GM21737 (cell line): ENCODE results near the gene TMEM129.

Experiments used
- ATAC-seq: cut with Tn5 transposase; IDR thresholded peaks from one replicate; pipeline ENCODE4 v1.9.1; 2021; ENCODE audit warnings: mild to moderate bottlenecking, moderate library complexity; ENCODE audit not compliant: unreplicated experiment

TMEM129 gene, protein sequence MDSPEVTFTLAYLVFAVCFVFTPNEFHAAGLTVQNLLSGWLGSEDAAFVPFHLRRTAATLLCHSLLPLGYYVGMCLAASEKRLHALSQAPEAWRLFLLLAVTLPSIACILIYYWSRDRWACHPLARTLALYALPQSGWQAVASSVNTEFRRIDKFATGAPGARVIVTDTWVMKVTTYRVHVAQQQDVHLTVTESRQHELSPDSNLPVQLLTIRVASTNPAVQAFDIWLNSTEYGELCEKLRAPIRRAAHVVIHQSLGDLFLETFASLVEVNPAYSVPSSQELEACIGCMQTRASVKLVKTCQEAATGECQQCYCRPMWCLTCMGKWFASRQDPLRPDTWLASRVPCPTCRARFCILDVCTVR

DNA sequence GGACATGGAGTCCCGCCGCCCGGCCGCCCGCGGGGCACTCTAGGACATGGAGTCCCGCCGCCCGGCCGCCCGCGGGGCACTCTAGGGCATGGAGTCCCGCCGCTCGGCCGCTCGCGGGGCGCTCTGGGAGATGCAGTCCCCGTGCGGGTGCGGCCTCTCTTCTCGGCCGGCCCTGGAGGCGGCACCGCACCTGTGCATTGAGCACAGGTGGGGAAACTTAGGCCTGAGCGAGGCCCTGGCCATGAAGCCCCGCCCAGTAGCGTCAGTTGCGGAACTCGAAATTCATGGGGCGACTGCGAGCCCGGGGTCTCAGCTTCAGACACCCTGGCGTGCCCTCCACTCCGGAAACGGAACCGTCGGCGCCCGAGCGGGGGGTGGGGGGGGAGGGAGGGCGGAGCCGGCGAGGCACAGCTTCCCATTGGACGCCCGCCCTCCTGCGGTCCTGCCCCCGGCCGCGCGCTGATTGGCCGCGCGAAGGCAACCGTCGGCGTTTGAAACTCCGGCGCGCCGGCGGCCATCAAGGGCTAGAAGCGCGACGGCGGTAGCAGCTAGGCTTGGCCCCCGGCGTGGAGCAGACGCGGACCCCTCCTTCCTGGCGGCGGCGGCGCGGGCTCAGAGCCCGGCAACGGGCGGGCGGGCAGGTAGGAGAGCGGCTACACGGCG, at the start of gene TMEM129, which contains the start of gene TACC3:
TSS of gene TMEM129 (minus strand) at position 321 of the 663 bp plus-strand sequence. CDS start 486 bp downstream, outside the sequence.
TSS of gene TACC3 (plus strand) at position 519 of the 663 bp plus-strand sequence. CDS start 1,901 bp downstream, outside the sequence.
- ATAC-seq = peak; percentile 66

DNA sequence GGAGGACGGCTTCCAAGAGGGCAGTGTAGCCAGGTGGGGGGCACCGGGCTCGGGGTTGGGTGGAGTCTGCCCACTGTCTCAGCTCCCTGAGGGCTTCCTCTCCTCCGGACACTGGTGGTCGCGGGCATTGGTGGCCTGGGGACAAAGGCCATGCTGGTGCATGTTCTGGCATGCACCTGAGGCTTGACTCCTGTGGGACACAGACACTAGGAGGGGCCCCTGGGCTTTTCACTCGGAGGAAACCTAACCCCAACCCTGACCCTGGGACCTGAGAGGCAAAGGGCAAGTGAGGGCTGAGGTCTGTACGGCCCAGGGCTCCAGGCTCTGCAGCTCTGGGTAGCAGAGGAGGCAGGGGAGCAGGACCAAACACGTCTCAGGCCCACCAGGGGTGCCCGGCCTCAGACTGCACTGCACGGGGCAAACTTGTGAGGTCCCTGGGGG, 49.7 kb upstream of the TMEM129 start:
- no peak for ATAC-seq

DNA sequence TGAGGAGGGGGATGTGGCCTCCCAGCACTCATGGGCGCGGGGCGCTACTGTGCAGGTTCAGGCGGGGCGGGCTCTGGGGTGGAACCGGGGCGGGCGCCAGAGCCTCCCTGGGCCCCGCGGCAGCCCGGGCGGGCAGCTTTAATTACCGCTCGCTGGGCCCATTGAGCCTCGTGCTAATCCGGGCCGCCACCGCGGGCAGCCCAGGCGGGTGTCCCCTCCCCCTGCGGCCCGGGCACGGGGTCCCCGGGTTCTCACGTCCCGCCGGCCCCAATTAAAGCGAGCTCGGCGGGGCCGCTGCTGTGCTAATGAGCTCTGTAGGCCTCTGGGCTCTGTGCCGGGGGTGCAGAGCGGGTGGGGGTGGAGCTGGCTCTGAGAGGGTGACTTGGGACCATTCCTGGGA, 49.1 kb upstream of the TMEM129 start:
- no peak for ATAC-seq

DNA sequence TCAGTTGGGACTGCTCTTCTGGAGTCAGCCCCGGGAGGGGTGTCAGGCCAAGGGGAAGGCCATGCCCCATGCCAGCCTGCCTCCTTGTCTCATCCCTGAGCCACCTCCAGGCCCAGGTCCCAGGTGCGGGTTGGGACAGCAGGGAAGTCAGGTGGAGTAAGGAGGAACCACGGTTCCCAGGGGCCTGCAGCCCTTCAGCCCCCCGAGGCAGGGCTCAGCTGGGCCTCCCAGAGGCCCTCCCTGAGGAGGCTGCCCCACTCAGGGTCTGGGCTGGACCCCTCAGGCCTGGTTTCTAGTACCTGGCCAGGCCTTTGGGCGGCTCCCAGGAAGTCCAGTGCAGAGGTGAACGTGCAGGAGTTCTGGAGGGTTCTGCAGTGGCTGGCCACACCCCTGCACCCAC, 48.6 kb upstream of the TMEM129 start:
- no peak for ATAC-seq

DNA sequence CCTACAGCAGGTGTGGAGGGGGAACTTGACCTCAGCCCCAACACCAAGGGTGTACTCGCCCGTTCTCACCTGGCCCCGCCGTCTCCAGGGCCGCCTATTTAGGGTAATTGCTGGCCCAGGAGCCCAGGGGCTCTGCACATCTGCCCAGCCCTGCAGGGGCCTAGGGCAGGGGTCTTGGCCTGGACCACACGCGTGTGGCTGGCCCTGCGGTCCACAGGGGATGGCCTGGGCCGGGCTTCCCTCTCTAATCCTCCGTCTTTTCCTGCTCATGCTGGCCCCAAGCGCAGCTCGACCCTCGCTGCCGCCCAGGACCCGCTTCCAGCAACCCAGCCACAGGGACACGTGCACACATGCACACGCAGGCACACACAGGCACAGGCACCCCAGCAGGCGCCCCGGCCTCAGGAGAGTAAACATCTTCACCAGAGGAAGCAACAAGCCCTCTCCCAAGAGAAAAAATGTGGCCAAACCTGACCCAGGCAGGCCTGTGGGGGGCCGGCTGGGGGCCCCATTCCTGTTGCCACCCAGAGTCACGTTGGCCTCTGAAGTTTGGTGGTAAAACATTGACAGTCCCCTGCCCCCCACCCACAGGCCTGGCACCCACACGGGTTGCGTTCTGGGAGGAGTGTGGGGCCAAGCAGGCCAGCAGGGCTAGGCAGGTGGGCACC, 47.4 kb upstream of the TMEM129 start:
- ATAC-seq = no peak

DNA sequence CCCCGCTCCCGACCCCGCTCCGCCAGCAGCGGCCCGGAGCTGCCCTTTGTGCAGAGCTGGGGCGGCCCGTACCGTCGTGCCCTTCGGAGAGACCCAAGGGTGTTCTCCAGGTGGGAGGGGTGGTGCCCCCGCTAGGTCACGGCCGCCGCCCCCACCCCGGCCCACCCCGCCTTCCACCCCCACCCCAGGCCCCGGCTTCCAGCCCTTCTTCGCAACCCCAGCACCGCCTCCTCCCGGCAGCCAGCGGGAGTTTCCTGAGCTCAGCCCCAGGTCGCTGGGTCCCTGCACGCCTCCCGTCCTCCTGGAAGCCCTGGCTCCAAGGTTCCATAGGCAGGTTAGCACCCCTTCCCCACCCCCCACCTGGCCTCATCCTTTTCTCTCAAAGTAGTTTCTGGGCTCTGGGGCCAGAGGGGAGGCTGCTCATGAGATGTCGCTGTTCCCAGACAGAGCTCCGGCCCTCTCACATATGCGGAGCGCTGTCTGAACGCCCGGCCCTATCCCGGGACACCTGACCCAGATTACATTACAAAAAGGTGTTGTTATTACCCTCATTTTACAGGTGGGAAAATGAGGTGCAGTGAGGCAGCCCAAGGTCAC, 46.7 kb upstream of the TMEM129 start:
- ATAC-seq = no peak

DNA sequence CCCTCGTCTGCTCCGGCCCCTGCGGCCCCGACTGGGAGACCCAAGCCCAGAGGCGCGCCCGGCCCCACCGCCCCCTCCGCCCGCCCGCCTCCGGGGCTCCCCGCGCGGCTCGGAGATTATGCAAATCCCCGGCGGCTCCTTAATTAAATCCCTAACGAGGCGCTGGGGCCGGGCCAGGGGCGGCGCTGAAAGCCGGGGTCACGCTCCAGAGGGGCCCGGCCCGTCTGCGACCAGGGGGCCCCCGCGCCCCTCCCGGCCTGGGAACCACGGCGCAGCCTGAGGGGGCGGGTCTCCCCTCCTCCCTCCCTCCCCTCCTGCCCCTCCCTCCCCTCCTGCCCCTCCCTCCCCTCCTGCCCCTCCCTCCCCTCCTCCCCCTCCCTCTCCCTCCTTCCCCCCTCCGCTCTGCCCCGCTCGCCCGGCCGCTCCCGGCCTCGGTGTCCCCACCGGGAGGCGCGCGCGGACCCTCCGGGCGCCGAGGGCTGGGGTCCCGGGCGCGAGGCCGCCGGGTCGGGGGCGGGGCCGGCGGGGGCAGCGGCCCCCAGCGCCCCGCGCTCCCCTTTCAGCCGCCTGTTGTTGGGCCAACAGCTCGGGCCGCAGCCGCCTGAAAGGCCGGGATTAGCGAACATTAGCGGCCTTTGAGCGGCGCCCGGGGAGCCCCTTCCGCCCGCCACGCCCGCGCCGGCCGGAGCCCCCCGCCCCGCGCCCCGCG, 46.1 kb upstream of the TMEM129 start:
- ATAC-seq = no peak

DNA sequence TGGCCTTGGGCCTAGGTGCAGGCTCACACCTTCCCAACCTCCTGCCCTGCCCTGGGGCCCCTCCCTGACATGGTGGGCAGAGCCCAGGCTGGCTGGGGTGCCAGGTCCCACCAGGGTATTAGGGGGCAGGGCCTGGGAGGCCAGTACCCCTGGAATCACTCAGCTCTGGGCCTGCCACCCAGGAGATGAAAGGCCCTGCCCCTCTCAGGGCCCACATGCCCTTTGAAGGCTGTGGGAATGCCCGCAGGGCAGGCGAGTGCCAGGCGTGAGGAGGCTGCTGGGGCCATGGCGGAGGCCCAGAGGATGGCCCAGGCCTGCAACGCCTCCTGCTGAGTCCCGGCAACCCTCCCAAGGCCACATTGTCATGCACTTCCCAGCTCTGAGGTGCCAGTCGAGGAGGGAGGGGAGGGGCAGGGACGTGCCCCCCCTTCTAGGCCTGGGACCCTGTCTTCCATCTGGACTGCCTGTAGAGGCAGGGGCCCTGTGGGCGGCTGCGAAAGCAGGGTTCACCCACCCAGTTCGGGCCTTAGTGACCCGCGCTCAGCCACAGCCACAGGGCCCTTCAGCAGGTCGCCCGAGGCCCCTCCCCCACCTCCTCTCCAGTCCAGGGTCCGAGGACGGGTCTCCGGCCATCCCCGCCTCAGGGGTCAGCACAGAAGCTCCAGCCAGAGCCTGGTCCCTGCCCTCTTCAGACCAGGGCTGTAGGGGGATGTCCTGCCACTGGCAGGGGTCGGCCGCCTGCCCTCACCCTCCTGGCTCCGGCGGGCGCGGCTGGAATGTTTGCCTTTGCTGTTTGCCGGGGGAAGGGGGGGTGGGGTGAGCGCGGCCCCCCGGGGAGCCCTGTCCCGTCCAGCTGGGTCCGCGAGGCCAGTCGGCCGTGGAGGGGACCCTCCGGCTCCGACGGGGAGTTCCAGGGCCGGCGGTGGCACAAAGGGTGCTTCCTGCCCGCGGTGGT, 45.3 kb upstream of the TMEM129 start:
- ATAC-seq = no peak

DNA sequence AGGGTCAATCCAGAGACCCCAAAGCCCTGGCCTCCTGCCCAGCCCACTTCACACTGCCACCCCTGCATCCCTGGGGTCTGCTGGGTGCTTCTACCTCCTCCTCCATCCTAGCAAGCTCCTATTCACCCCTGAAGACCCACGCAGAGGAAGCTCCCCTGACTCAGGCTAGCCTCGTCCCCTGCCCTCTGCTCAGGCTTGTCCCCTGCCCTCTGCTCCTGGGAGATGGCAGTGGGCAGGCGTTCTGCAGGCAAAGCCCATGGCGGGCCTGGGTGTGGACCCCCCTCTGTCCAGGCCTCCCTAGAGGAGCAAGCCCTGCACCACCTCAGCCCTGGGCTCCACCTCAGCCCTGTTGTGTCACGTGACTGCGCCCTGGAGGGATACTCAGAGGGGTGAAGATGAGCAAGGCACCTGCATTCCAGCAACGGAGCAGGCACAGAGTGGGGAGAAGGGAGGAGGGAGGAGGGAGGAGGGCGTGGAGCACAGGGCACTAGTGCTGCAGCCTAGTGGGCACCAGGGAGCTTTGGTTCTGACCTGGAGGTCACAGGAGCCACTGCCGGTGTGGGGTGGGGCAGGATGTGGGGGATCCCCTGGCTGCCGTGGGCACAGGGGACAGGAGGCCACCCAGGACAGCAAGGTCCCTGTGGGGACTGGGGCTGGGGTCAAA, 44.4 kb upstream of the TMEM129 start:
- ATAC-seq = no peak

DNA sequence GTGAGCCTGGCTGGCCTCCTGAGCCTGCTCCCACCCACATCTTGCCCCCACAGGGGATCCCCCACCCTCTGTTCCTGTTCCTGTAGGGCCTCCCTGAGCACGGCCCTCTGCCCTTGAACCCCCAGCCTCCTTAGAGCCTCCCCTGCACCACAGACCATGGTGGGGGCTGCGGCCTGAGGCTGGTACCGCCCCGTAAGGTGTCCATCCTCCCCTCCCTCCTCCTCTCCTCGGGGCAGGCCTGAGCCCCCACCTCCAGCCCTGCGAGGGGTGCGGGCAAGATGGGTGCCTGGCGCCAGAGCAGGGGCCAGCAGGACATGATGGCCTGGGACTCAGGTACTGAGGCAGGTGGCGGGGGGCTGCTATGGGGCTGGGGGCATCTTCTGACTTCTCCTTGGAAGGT, 43.5 kb upstream of the TMEM129 start:
- ATAC-seq = no peak

DNA sequence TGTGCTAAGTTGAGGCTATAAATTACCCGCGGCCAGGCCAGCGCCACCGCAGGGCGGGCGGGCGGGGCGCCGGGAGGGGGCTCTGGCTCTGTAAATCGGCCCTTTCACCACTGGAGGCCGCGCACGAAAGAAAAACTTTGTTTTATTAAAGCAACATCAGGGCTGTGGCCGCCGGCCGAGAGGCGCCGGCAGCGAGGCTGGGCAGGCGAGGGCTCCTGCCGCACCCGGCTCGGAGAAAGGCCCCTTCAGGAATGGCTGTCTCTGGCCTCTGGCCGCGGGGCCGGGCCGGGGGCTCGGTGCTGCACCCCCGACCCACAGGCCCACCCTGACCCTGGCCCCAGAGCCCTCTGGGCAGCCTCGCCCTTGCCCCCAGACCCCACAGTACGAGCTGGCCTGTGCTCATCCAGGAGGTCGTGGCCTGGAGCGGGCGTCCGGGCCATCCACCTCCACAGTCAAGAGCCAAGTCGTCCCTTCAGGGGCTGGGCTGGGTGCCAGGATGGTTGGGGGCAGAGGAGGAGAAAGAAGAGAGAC, 42.5 kb upstream of the TMEM129 start:
- no peak for ATAC-seq

DNA sequence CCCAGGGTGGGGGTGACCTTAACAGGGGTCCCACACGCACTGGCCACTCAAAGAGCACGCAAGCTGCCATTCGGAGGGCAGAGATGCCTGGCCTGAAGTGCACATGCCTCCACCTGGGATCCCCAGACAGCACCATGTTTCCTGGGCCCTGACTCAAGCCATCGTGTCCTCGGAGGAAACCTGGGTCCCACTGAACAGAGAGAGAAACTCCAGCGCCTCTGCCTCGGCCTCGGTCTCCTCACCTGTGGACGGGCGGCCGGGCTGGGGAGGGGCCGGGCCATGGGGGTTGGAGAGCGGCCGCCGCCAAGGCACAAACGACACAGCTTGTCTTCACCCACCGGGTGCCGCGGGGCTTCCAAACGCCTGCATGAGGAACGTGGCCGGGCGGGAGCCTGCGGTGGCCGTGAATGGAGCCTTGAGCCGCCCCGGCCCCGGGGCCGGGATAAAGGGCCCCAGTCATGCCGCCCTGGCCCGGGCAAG, 42.0 kb upstream of the TMEM129 start:
- ATAC-seq = no peak

DNA sequence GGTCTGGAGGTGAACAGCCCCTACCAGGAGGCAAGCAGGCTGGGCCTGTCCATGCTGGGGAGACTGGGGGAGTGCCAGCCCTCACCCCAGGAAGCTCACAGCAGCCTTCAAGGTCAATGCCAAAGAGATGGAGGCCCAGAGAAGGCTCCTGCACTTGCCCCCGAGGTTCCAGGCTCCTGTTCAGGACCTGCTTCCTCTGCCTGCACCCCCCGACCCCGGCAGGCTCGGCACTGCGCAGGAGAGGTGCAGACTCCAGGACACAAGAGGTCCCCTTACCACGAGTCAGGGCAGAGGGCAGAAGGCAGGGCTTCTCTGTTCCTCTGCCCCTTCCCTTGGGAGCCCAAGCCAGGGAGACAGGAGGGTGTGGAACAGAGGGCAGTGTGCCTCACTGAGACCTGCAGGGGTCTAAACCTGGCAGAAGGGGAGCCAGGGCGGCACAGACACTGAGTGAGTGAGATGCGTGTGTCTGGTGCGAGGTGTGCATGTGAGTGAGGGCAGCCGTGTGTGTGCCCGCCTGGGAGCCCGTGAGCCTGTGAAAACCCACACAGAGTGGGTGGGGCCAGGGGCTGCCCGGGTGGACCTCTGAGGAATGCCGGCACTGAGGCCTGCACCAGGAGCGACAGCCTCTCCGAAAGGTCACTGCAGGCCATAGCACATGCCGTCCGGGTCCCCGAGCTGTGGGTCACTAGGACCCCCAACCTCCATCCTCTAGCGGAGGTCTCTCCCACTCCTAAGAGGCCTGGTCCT, 41.3 kb upstream of the TMEM129 start:
- no peak for ATAC-seq

DNA sequence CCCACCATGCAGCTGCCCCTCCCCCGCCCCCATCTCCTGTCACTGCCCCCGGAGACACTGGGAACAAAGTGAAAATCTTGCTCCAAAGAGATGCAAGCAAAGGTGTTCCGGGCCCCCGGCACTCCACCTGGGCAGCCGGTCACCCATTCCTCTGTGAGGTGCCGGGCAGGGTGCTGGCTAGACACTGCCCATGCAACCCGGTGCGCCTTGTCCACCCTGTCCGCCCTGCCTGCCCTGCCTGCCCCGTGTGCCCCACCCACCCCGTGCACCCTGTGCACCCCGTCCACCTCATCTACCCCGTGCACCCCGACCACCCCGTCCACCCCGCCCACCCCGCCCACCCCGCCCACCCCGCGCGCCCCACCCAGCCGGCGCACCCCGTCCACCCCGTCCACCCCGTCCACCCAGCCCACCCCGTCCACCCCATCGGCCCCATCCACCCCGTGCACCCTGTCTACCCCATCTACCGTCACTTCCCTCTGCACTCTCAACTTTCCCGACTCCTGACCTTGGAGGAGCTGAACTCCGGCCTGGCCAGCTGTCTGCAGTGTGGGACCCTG, 40.1 kb upstream of the TMEM129 start:
- no peak for ATAC-seq

DNA sequence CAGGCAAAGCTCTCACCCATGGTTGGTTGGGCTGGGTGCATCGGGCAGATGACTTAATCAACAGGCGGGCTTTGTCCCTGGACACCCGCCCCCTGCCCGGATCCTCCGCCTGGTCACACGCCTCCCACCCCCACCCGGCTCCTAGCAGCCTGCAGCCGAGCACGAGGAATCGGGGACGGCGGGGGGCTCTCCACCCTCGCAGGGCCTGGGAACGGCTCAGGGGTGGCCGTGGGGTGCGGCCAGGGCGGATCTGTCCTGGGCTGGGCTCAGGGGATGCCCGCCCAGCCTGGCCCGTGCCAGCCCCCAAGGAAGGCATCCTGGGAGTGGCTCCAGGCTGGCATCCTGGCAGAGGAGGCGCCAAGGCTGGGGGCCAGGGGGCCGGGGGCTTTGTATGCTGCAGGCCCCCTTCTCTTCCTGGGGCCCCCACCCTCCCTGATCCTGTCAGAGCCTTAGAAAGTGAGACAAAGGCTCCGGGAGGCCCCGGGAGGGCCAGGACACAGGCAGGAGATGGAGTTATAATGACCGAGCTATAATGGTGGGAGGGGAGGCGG, 39.5 kb upstream of the TMEM129 start:
- ATAC-seq = no peak

DNA sequence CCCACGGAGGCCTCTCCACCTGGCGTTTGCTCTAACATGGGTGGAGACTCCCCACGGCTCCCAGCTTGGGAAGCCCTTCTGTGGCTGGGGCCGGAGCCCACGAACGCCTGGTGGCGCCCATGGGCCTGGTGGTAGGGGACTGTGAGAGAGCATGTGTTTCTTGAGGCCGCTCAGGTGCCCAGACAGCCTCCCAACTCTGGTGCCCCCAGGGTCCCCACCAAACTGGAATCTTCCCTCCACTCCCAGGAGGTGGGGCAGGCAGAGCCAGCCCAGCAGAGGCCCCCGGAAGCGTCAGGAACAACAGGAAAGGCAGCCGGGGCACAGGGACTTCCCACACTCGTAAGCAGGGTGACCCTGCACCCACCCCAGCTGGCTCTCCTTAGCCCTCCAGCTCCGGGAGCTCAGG, 38.7 kb upstream of the TMEM129 start:
- ATAC-seq = no peak

DNA sequence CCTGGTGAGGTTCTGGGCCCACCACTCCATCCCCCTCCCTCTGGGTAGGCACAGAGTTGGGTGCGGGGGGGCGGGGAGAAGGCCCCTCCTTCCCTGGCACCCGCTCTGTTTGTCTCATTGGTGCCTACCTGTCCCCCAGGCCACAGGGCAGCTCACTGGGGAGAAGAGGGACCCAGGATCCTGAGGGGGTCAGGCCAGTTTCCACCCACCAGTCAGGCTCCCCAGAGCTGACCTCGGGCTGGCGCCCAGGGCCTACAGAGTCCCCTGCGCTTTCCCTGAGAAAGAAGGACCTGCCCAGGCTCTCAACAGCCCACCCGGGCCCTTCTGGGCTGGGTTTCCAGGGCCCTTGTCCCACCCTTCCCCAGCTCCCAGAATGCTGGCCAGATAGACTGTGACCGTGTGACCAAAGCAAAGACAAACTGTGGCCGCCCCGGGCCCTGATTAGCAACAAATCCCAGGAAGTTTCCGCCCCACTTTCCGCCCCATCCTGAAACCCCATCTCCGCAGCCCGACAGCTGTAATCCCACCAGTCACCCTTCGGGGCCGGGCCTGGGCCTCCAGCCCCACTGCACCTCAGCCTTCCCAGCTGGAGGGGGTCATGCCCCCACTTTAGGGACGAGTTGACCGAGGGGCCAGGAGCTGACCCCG, 38.2 kb upstream of the TMEM129 start:
- no peak for ATAC-seq
